ENCODE results near the gene STK31.
"Not testable (repeated sequence)": the region's sequence is repeated elsewhere in the genome, so short reads cannot be mapped to it uniquely, and the experiment has no call there.

DNA sequence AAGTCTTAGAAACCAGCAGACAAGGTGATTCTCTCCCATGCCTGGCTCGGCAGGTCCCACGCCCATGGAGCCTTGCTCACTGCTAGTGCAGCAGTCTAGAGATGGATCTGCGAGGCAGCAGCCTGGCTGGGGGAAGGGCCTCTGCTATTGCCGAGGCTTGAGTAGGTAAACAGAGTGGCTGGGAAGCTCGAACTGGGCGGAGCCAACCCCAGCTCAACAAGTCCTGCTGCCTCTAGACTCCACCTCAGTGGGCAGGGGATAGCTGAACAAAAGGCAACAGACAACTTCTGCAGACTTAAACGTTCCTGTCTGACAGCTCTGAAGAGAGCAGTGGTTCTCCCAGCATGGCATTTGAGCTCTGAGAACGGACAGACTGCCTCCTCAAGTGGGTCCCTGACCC lies 134.8 kb downstream of the STK31 start:
- not testable (repeated sequence) for TF ChIP-seq POLR2A (IDR thresholded peaks at IDR 0.05; ENCODE audit: low read length); GATA1 (IDR thresholded peaks at IDR 0.05; ENCODE audit: low read depth, low read length)

All from erythroblast (primary cell).